NB4 (cell line): ENCODE measurements around the gene BARD1.

Source experiments
- TF ChIP-seq, protein P1 (sequence below): IDR thresholded peaks from 2 replicates; pipeline ENCODE4 v1.6.1; 2011; ENCODE audit warnings: low read depth, low read length
- TF ChIP-seq, protein P2 (sequence below): IDR thresholded peaks from one replicate; pipeline ENCODE4 v1.5.1; 2012; ENCODE audit warnings: low read depth, low read length

DNA sequence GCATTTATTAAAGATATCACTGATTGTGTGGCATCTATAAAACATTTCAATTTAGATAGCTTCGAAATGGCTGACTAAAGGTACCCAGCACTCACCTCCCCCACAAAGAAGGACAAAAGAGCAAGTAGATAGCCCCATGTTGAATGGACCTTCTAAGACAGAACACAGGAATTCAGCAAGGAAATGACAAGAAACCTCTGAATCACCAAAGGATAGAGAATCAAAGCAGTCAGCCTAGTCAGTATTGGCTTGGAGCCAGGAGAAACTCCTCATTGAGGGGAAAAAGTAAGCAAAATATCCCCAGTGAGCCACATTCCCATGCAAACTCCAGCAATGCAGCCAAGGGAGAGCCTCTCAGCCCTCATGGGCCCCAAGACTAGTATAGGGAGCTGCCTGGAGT, 113.7 kb downstream of the BARD1 start:
- TF ChIP-seq, protein P1, sequence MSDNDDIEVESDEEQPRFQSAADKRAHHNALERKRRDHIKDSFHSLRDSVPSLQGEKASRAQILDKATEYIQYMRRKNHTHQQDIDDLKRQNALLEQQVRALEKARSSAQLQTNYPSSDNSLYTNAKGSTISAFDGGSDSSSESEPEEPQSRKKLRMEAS: no peak
- TF ChIP-seq, protein P2, sequence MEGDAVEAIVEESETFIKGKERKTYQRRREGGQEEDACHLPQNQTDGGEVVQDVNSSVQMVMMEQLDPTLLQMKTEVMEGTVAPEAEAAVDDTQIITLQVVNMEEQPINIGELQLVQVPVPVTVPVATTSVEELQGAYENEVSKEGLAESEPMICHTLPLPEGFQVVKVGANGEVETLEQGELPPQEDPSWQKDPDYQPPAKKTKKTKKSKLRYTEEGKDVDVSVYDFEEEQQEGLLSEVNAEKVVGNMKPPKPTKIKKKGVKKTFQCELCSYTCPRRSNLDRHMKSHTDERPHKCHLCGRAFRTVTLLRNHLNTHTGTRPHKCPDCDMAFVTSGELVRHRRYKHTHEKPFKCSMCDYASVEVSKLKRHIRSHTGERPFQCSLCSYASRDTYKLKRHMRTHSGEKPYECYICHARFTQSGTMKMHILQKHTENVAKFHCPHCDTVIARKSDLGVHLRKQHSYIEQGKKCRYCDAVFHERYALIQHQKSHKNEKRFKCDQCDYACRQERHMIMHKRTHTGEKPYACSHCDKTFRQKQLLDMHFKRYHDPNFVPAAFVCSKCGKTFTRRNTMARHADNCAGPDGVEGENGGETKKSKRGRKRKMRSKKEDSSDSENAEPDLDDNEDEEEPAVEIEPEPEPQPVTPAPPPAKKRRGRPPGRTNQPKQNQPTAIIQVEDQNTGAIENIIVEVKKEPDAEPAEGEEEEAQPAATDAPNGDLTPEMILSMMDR: no peak
